Fibroblast of skin of right biceps (primary cell): ENCODE data around the gene GKN1.

Source experiments
- DNase-seq: peaks from one replicate; pipeline ENCODE4 v3.0.0-alpha.2; 2013

GKN1 gene

DNA sequence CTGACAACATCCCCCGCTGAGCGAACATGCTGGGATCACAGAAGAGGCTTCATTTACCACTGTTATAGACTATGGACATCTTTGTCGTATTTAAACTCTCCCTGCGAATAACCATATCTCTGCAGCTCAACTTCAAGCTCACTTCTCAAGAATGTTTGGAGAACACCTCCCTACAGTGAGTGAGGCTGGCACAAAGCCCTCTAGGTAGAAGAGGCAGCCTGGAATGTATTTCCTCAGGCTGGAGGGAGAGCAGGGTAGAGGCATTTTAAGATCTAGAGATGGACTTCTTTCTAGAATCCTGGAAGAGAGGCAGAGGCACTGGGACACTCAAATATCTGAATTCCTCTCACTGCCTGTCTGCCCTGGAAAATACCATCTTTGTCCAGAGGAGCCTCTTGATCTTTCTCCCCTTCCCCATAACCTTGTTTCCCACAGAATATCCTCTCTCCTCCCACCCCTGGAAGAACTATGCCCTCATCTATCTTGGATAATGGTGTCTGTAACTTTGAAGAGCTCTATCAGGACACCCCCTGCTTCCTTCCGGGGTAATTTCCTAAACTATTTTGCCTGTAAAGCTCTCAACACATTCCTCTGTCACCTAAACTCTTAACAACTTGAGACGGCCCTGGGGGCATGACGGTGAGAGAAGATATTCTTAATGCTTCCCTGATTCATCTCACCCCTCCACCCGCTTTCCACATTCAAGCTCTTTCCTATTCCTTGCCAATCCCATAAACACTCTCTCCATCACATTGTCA is 36.2 kb downstream of the GKN1 start:
- peak; percentile 67 for DNase-seq

DNA sequence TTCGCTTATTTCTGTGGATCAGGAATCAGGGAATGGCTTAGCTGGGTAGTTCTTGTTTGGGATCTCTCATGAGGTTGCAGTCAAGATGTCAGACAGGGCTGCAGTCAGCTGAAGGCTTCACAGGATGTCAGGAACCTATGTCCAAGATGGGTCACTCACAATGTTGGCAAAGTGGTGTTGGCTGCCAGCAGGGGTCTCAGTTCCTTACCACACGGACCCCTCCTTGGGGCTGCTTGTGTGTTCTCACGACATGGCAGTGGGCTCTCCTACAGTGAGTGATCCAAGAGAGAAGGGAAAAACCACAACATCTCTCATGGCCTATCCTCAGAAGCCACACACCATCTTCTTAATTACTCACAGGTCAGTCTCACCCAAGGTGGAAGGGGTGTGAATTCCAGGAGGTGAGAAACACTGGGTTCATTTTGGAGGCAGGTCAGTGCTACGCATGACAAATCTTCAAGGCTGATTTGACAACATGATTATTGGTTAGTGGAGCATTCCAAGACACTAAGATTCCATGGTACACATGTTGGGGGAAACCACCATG is 37.2 kb downstream of the GKN1 start:
- peak; percentile 28 for DNase-seq

DNA sequence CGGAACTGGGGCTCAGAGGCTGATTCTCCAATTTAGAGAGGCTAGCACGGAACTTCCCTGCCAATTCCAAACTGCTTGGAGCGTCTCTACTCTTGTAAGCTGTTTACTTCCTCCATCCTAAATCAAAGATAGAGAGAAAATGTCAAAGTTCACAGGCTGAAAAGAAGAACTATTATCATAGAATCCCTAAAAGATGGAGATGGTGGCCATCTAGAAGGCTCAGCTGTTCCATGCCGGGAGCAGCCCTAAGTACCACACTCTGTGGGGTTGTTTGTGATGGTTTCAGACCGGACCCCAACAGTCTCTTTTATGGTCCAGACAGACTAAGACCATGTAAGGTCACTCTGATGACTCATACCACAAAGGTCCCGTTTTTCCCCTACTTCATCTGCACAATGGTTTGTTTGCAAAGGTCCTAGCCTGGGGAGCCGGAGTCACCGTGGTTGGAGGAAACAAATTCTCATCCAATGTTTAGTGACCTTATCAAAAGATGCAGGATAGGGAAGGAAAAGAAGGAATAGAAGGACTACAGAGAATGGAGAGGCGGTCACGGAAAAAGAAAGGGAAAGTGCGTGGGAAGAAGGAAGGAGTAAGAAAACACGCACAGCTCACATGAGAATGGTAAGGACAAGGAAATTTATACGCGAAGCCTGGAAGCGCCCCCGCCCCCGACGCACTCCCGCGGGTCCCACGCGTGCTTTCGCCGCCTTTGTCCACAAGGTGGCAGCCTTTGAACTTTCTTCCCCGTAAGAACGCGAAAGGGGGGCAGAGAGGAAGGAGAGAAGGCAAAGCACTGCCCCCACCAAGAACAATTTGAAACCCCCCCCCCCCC is 38.1 kb downstream of the GKN1 start:
- DNase-seq = no peak

DNA sequence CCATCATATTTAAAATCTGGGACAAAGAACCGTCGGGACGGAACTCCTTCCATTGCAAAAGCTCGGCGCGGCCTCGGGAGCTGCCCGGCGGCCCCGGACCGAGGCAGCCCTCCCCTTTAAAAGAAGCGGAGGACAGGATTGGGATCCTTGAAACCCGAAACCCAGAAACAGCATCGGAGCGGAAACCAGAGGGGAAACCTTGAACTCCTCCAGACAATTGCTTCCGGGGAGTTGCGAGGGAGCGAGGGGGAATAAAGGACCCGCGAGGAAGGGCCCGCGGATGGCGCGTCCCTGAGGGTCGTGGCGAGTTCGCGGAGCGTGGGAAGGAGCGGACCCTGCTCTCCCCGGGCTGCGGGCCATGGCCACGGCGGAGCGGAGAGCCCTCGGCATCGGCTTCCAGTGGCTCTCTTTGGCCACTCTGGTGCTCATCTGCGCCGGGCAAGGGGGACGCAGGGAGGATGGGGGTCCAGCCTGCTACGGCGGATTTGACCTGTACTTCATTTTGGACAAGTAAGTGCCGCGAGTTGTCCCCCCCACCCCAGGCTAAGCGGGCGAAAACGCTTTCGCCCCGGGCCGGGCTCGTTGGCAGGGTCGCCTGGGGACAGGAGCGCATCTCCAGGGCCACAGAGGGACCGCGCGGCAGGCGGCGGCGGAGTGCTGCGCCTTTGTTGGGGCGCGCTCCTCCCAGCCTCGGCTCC is 38.9 kb downstream of the GKN1 start, which contains the start of gene ANTXR1:
Gene ANTXR1 (plus strand): TSS at position 38 of the 698 bp plus-strand sequence. CDS start 321 bp downstream, at position 359.
- peak; percentile 84 for DNase-seq

DNA sequence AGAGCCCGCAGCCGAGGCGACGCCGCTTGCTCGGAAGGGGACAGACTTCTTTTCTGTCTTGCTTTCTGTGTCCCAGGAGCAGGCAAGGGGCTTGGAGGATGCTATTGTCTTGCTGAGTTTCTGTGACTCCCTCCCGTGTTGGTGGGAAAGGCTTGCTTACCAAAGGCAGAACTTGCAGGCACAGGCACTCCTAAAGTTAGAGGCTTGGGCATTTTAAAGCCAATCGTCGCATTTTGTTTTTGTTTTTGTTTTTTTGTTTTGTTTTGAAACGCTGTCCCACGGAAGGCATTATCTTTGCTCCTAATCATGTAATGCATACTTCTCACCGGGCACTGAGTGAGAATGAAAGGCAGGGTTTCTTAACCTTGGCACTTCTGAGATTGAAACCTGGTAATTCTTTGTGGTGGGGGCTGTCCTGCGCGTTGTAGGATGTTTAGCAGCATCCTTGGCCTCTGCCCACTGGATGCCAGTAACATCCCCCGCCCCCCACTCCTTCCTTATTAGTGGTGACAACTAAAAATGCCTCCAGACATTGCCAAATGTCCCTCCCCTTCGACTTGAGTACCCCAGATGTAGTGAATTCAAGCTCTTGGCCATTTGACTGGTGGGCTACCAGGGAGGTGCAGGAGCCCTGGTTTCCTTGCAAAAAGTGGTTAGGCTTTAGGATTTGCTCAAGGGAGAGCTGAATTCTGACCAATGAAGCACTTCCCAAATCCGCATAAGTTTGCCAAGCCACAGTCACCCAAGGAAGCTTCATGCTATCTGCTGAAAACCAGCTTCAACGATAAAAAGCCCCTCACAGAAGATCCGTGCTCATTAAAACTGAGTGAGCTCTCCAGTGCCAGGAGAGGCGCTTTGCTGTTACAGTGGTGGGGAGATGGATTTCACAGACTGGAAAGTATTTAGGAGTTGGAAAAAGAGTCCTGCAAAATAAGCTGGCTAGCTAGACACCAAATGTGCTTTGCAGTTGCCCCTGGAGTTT is 39.7 kb downstream of the GKN1 start:
- DNase-seq = peak; percentile 59

DNA sequence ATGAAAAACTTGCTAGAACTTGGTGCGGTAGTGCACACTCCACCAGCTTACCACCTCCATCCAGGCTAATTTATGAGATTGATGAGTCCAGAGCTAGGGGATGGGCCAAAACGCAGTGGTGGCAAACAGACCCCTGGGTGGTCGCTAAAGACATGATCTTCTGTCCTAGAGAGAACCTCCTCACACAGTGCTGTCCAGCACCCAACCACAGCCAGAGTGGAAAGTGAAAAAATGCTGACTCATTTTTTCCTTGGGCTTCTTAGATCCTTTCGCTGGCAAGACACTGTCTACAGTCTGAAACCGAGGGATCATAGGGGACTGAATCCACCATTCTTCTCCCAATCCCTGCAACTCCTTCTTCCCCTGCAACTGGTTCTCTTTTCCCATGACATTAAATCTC is 42.6 kb downstream of the GKN1 start:
- peak; percentile 76 for DNase-seq

DNA sequence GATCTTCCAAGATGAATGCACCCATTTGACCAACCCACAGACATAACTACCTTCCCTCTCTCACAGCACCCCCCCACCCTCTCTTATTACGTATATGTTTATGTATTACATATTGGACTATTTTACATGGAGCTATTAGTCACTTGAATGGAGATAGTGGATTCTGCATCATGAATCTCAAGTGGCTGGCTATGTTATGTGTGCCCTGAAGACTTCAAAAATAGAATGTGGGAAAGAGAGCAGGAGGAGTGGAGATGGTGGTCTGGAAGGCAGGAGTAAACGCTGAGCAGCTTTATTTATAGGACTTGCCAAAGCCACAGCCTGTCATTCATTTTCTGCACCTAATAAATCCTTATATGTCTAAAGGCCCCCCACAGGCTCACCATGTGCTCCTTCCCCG is 43.4 kb downstream of the GKN1 start:
- DNase-seq = peak; percentile 54

DNA sequence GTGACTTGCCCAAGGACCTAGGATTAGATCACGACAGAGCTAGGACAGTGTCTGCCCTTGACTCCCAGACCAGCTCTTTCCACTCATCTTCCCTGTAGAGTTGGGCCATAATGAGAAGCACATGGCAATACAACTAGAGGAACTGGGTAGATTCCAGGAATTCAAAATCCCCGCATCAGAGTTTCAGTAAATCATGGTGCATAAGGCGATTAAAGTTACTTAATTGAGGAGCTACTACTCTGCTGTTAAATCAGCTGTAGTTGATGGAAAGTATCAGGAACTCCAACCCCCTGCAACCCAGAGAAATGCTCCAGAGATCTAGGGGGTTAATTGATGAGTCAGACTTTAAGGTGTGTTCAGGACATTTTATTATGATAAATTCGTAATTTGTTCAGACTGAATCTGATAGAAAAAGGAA is 44.3 kb downstream of the GKN1 start:
- DNase-seq = peak; percentile 59

DNA sequence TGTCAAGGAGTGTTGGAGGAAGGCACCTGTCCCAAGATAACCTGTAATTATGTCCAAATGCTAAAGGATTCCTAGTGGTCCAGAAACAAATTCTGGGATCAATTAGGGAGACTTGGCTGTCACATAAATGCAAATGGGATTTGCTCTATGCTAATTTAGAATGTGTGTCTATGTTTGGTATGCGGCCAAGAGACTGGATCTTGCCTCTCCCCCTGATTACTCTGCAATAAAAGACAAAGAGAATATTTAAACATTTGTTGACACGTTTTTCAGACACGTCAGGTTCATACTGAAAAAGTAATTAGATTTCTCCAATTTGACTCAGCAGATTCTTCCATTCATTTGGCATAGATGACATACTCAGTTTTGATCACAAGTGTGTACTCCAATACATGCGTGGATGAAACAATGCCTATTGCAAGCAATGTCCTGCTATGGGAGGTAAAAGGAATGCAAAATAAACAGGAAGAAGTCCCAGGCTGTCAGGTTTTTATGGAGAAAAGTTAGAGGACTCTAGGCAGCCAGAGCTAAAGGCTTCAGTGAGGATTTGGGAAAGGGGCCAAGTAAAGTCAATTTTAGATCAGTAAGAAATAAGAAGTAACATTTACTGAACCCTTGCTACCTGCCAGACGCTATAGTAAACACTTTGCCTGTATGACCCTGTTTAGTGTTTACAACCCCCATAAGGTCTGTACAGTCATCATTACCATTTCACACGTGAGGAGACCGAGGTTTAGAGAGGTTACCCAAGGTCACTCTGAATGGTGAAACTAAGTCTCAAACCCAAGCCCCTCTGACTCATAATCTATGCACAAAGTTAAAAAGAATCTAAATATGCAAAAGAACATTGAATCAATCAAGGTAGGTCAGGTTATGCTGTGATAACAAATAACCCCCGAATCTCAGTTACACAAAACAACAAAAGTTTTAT is 46.3 kb downstream of the GKN1 start:
- peak; percentile 15 for DNase-seq

DNA sequence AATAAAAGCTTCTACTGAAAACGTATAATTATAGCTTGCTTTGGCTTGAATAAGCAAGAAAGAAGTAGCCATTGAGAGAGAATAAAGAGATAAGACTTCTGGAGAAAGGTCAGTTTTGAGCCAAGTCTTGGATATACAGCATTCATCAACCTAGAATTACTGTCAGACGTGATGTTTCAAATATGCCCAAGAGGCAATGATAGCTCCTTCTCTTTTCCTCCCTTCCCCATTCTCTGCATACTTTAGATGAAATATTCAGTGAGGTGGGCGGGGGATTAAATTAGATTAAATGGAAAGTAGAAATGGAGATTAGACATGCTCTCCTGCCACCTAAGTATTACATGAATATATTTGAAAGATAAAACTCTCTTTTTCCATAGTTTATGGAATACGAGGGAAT is 47.3 kb downstream of the GKN1 start:
- no peak for DNase-seq

DNA sequence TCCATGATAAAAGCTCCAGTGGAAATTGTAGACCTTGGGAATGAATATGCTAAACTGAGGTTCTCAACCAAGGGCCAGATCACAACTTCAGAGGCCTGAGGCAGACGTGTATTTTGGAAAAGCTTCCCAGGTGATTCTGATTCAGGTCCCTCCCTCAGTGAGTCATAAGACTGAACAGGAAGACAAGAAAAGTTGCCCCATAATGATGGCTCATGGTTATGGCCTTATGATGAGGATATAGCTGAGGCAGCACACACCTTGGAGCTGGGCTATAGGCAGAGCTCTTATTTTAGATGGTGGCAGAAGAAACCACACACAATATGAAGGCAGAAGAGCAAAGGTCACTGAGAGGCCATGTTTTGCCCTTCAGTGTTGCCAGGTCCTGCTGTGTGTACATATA is 48.1 kb downstream of the GKN1 start:
- no peak for DNase-seq

DNA sequence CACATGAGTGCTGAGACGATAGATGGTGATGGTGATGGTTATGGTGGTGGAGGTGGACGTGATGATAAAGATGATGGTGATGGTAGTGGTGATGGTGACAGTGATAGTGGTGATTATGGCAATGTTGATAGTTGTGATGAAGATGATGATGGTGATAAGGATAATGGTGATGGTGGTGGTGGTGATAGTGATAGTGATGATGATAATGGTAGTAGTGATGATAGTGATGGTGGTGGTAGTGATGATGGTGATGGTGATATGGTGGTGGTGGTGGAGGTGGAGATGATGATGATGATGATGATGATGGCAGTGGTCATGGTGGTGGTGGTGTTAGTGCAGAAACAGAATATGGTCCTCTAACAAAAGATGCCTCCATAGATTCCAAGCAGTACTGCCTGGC is 48.8 kb downstream of the GKN1 start:
- no peak for DNase-seq

DNA sequence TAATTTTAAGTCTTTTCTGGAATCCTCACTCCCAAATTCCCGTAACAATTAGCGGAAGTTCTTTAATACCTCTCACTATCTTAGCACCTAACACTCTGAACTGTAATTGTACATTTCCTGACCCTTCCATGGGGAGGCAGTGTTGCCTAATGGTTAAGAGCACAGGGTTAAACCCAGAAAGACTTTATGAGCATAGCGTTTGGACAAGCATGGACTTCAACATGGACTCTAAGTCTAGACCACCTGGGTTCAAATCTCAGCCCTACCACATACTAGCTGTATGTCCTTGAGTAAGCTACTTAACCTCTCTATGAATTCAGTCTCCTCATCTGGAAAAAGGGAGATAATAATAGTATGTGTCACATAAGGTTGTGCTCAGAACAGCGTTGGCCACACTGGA is 51.6 kb downstream of the GKN1 start:
- DNase-seq = peak; percentile 28

DNA sequence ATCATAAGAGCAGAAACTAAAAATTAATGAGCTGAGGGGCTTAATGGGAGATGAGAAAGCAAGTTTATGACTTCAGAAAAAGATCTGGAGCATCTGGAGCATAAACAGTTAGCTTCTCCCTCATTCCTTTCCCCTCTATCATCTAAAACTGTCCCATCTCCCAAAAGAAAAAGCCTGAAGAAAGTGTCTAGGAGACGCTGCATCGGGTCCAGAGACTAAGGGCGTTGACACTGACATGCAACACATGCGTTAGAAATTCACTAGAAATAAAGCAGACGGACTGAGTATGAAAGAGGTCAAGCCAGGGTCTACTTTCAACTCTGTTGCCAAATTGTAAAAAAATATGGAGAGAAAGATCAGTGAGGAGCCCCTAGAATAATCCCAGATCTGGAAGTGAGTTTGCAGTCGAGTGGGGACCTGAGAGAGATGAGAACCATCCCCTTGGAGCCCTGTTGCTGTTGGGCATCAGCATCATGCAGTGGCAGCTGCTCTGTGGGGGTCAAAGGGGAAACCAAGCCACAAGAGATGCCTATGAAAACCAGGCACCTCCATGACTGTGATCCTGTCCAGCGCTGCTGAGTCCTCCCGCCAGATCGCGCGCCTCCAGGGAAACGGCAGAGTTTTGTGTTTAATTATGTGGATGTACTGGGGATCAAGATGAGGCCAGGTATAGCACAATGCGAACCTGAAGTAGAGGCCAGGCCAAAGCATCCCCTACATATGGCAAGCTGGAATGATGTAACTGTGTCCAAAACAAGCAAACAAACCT is 52.4 kb downstream of the GKN1 start:
- DNase-seq = no peak
